Fibroblast of lung (primary cell): ENCODE measurements around the gene SPATA7. TPM values are rescaled to one million over a fixed set of nuclear protein-coding genes. Genes with fewer than 3 reads are reported as not detected.

Source experiments
- DNase-seq, 2 donors: peaks; one replicate each; pipeline versions ENCODE4 v3.0.0 to v3.0.0-alpha.2; 2010; ENCODE audit warnings: low read depth in 2 of 2
- H2AFZ ChIP-seq: 2 replicates; pipeline ENCODE4 v1.5.1; 2012; ENCODE audit warnings: low read length, control low read depth, inconsistent platforms
- H3K27ac ChIP-seq: 2 replicates; pipeline ENCODE4 v1.5.1; 2011; ENCODE audit warnings: low read length, control low read depth; ENCODE audit not compliant: insufficient read depth
- H3K27me3 ChIP-seq: 2 replicates; pipeline ENCODE4 v1.5.1; 2011; ENCODE audit warnings: mild to moderate bottlenecking, low read length; ENCODE audit not compliant: control insufficient read depth, insufficient read depth
- H3K36me3 ChIP-seq: 2 replicates; pipeline ENCODE4 v1.5.1; 2011; ENCODE audit warnings: low read length; ENCODE audit not compliant: control insufficient read depth, insufficient read depth
- H3K4me1 ChIP-seq: 2 replicates; pipeline ENCODE4 v1.5.1; 2011; ENCODE audit warnings: low read length; ENCODE audit not compliant: control insufficient read depth, insufficient read depth; ENCODE audit errors: extremely low read depth
- H3K4me2 ChIP-seq: 2 replicates; pipeline ENCODE4 v1.5.1; 2011; ENCODE audit warnings: low read length, control low read depth; ENCODE audit not compliant: insufficient read depth; ENCODE audit errors: extremely low read depth
- H3K4me3 ChIP-seq, 4 experiments: fragments of 200-600 bp in 1 of 4; sonication (generic) in 1 of 4; replicated peaks in 1 of 4; 2 replicates each; pipeline ENCODE4 v1.5.1; 2011 to 2016; ENCODE audit warnings: low read length in 4 of 4, low read depth in 3 of 4, mild to moderate bottlenecking in 3 of 4, control low read depth in 2 of 4, inconsistent platforms in 1 of 4, mixed read lengths in 1 of 4; ENCODE audit not compliant: insufficient read depth in 1 of 4; ENCODE audit errors: control extremely low read depth in 1 of 4
- H3K79me2 ChIP-seq: 2 replicates; pipeline ENCODE4 v1.5.1; 2012; ENCODE audit warnings: mild to moderate bottlenecking, low read length, inconsistent platforms; ENCODE audit not compliant: control insufficient read depth, insufficient read depth
- H3K9ac ChIP-seq: 2 replicates; pipeline ENCODE4 v1.5.1; 2011; ENCODE audit warnings: mild to moderate bottlenecking, low read length, control low read depth; ENCODE audit not compliant: insufficient read depth
- H3K9me3 ChIP-seq: 2 replicates; pipeline ENCODE4 v1.5.1; 2012; ENCODE audit warnings: low read depth, low read length; ENCODE audit not compliant: control insufficient read depth, insufficient read depth
- H4K20me1 ChIP-seq: 2 replicates; pipeline ENCODE4 v1.5.1; 2011; ENCODE audit warnings: low read length; ENCODE audit not compliant: control insufficient read depth, insufficient read depth; ENCODE audit errors: extremely low read depth
- EZH2 ChIP-seq: IDR thresholded peaks from 2 replicates; pipeline ENCODE4 v1.5.1; 2012; ENCODE audit warnings: low read length, control low read depth, mild to moderate bottlenecking; ENCODE audit errors: missing control alignments
- polyA plus RNA-seq, 2 donors: library from polyadenylated mRNA; depleted of rRNA in 1 of 2; stranded (reverse) in 1 of 2; unstranded in 1 of 2; fragments of >200 nt; gene quantifications; 2 replicates each; pipeline ENCODE4 v1.2.1, GENCODE V29; 2011 to 2012; ENCODE audit warnings: missing spikeins in 1 of 2
- total RNA-seq: library from RNA; depleted of rRNA; stranded (reverse); fragments of >200 nt; gene quantifications from 2 replicates; pipeline ENCODE4 v1.2.1, GENCODE V29; 2014
- TF ChIP-seq, protein P1 (sequence below), 2 donors: IDR thresholded peaks in 1 of 2; conservative IDR thresholded peaks in 1 of 2; 1 replicate in 1 of 2; 2 replicates in 1 of 2; pipeline ENCODE4 v1.5.1; 2011 to 2012; ENCODE audit warnings: low read length in 2 of 2, control low read depth in 1 of 2, inconsistent platforms in 1 of 2, low read depth in 1 of 2, mild to moderate bottlenecking in 1 of 2

Gene SPATA7
- total and polyA plus RNA-seq, 2 donors (not counting 1 experiment from before 2014, with no cell fraction given): 8.4 to 26.4 TPM

DNA sequence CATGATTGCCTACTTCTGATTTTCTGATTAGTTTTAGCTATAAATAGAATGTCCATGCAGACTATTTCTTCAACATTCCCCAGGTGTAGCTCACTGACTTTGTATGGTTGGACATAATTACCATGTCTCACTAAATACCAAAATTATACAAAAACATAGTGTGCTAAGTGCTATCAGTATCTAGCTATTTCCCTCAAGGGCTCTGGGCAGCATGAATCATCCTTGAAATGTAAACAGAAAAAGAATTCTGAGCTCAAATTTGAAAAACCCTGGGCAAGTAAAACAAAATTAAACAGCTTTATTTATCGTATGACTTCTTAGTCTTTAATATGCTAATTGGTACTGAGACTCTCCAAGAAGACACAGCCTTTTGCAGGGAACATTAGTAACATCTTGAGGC, 82.9 kb downstream of the SPATA7 start:
- DNase-seq: peak; percentile 64 to 93
- TF ChIP-seq, protein P1, sequence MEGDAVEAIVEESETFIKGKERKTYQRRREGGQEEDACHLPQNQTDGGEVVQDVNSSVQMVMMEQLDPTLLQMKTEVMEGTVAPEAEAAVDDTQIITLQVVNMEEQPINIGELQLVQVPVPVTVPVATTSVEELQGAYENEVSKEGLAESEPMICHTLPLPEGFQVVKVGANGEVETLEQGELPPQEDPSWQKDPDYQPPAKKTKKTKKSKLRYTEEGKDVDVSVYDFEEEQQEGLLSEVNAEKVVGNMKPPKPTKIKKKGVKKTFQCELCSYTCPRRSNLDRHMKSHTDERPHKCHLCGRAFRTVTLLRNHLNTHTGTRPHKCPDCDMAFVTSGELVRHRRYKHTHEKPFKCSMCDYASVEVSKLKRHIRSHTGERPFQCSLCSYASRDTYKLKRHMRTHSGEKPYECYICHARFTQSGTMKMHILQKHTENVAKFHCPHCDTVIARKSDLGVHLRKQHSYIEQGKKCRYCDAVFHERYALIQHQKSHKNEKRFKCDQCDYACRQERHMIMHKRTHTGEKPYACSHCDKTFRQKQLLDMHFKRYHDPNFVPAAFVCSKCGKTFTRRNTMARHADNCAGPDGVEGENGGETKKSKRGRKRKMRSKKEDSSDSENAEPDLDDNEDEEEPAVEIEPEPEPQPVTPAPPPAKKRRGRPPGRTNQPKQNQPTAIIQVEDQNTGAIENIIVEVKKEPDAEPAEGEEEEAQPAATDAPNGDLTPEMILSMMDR (conservative IDR thresholded peaks at IDR 0.05 in 1 of 2, IDR thresholded peaks at IDR 0.05 in 1 of 2; ENCODE audit: low read depth in 1 of 2, low read length in 2 of 2): no peak
- TF ChIP-seq EZH2: no peak
- Histone ChIP-seq H3K4me2 (no peak overlapping the region), H3K4me3 (no peak overlapping the region), H3K4me1 (peaks cover 6% of the 10 kb centered on the region), H3K27me3 (no peaks in the 10 kb centered on the region), H4K20me1 (no peaks in the 10 kb centered on the region), H3K9me3 (no peaks in the 10 kb centered on the region), H3K79me2 (no peaks in the 10 kb centered on the region), H3K27ac (no peak overlapping the region), H3K9ac (no peak overlapping the region), H2AFZ (no peak overlapping the region), H3K36me3 (peaks cover 11% of the 10 kb centered on the region)

DNA sequence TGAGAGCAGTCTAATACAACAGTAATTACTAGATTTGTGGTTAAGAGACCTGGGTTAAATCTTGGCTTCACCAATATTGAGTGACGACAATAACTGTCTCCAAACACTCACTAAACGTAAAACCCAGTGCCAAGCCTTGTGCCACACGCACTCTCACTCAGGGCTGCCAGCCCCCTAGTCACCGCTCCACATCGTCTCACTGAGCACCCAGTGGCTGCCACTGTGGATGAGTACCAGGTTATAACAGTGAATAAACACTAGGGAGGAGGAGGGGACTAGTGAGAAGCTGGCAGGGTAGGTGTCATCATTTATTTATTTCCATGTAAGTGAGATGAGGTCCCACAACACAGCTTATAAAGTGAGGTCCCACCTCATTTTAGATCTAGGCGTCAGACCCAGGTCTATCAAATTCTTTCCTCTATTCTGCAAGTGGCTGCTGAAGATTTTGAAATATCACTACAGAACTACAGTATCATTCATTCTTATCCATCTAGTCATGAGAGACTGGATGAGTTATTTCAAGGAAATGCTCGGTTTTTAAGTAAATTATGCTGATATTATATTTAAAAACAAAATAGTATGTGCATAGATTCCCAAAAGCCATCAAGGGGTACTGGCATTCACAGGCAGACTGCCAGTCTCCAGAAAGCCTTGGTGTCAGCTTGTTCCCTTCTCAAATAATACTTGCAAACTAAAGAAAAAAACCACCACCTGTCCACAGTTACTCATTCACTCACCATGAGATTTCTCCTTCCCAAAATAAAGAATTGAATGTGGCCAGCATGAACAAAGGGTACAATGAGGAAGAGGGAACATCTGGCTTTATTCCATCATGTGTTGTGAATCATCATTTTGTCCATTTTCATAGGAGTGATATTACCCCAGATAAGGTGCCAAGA, 85.3 kb downstream of the SPATA7 start:
- H3K27ac ChIP-seq: no peak overlapping the region
- no peak for TF ChIP-seq EZH2
- TF ChIP-seq, protein P1 (conservative IDR thresholded peaks at IDR 0.05 in 1 of 2, IDR thresholded peaks at IDR 0.05 in 1 of 2; ENCODE audit: low read depth in 1 of 2, low read length in 2 of 2): no peak

DNA sequence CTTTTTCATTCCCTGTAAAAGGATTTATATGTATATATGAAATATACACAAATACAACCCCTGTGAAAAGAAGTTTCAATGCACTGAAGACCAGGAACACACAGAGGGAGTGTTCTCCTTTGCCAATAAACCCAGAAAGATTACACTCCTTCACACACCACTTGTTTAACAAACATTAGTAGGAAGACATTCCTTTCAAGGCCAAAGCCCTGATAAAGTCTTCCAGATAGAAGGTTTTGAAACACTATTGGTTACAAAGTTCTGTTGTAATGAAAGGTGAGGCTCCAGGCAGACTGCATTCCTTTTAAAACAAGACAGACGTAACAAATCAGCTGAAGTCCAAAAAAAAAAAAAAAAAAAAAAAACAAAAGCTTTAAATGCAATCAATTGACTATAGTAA, 88.3 kb downstream of the SPATA7 start:
- H3K27me3 ChIP-seq: no peaks in the 10 kb centered on the region
- H3K36me3 ChIP-seq: peaks cover 8% of the 10 kb centered on the region
- TF ChIP-seq EZH2: no peak
- TF ChIP-seq, protein P1 (conservative IDR thresholded peaks at IDR 0.05 in 1 of 2, IDR thresholded peaks at IDR 0.05 in 1 of 2; ENCODE audit: low read depth in 1 of 2, low read length in 2 of 2): no peak
- H3K4me2 ChIP-seq: no peak overlapping the region
- no peaks in the 10 kb centered on the region for H4K20me1 ChIP-seq
- no peaks in the 10 kb centered on the region for H3K9me3 ChIP-seq
- H3K4me1 ChIP-seq: no peaks in the 10 kb centered on the region
- H3K79me2 ChIP-seq: no peaks in the 10 kb centered on the region
- H3K4me3 ChIP-seq: no peak overlapping the region
- H3K27ac ChIP-seq: no peak overlapping the region
- peak in 1 of 2 donors; percentile 58 for DNase-seq
- no peak overlapping the region for H2AFZ ChIP-seq
- H3K9ac ChIP-seq: no peak overlapping the region

More for the DNA sequence above, 85.3 kb downstream of the SPATA7 start:
- Histone ChIP-seq H3K4me2 (no peak overlapping the region), H3K79me2 (no peaks in the 10 kb centered on the region), H3K9me3 (no peaks in the 10 kb centered on the region), H3K4me1 (peaks cover 6% of the 10 kb centered on the region), H3K9ac (no peak overlapping the region), H3K36me3 (peaks cover 11% of the 10 kb centered on the region), H4K20me1 (no peaks in the 10 kb centered on the region), H2AFZ (no peak overlapping the region), H3K27me3 (no peaks in the 10 kb centered on the region), H3K4me3 (no peak overlapping the region)
- DNase-seq: peak; percentile 17 to 52
